ENCODE measurements around the gene PON3.

The PON3 gene

GRCh38 chr7:95338832-95339231, 57.3 kb downstream of the PON3 start:
- DNase-seq = no peak

DNA sequence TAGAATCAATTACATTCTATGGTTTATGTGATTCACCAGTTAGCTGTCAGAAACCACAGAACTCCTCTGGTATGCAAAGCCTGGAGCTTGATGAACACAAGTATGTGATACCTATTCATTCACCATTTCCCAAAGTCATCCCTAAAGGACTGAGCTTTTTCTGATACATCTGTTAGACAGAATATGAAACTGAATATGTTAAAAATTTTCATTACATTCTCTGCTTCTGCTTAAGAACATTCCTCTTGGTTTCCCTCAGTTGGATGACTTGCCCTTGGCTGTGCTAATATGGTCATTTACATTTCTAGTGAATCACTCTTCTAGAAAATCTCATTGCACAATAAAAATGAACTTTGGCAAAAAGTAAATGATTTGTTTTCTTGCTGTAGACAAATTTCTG, 61.1 kb downstream of the PON3 start:
- no peak for DNase-seq

- DNase-seq = no peak
These were observed 61.7 kb downstream of the PON3 start for GRCh38 chr7:95334447-95334846.

- no peak for DNase-seq
These were observed 65.2 kb downstream of the PON3 start for GRCh38 chr7:95330961-95331337.

GRCh38 chr7:95330204-95330960, 65.8 kb downstream of the PON3 start:
- DNase-seq = no peak

DNA sequence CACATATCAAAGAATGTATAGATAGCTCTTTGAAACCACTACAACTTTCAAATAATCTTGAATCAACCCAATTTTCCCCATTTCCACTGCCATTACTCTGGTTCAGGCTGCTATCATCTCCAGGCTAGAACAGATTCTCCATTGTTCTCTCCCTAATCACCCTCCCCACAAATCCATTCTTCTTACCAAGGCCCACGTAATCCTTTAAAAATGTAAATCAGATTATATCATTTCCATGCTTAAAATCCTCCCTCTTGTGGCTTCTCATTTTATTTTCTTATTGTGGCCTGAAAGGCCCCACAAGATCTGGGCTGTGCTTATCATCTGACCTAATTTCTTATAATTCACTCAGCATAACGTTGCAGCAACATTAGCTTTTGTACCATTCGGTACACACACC, 68.8 kb downstream of the PON3 start:
- DNase-seq = no peak

- no peak for DNase-seq
These were observed 71.7 kb downstream of the PON3 start, which contains the start of gene PON1 for GRCh38 chr7:95324431-95324830. Gene PON1 (minus strand): TSS chr7:95324532. CDS start chr7:95324475, 57 bp downstream.

- DNase-seq = no peak
These were observed 72.6 kb downstream of the PON3 start for GRCh38 chr7:95323410-95324129.

- no peak for DNase-seq
These were observed 73.3 kb downstream of the PON3 start for GRCh38 chr7:95322854-95323253.

DNA sequence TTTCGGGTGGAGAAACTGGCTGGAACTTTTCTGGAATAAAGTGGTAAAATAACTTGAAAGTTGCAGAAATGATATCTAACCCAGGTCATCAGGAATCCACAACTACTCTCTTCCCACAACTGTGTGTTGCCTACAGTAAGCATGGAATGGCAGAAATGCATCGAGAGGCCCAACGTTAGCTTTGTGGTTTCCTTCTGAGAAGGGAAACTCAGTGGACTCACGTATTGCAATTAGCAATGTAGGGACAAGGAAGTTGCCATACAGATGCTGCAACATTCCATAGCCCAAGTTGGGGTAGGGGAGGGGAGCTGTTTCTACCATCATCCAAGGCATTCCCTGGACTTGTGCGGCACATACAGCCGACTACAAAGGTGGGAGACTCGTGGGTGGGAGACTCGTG, 73.8 kb downstream of the PON3 start:
- no peak for DNase-seq

- no peak for DNase-seq
These were observed 74.5 kb downstream of the PON3 start for GRCh38 chr7:95321720-95322119.

- no peak for DNase-seq
These were observed 75.5 kb downstream of the PON3 start for GRCh38 chr7:95320651-95321050.

DNA sequence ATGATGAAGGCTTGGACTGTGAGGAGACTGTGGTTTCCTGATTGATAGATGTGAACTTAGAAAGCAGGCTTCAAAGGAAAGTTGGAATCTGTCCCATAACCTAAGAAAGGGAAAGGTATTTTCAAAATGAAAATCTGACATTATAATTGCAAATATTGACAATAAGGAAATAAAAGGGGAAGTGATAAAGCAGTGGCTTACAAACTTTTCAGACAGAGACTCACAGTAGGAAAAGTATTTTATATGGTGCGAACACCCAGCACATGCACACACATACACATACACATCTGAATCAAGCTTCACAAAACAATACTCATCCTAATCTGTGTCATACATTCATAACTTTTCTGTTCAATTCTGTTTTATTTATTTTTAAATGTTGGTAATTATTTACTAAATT, 76.6 kb downstream of the PON3 start:
- DNase-seq = no peak

- no peak for DNase-seq
These were observed 77.6 kb downstream of the PON3 start for GRCh38 chr7:95318501-95319100.

GRCh38 chr7:95317966-95318365, 78.2 kb downstream of the PON3 start:
- DNase-seq = no peak

GRCh38 chr7:95317546-95317945, 78.6 kb downstream of the PON3 start:
- DNase-seq = no peak

- DNase-seq = no peak
These were observed 79.6 kb downstream of the PON3 start for GRCh38 chr7:95316588-95316987.

DNA sequence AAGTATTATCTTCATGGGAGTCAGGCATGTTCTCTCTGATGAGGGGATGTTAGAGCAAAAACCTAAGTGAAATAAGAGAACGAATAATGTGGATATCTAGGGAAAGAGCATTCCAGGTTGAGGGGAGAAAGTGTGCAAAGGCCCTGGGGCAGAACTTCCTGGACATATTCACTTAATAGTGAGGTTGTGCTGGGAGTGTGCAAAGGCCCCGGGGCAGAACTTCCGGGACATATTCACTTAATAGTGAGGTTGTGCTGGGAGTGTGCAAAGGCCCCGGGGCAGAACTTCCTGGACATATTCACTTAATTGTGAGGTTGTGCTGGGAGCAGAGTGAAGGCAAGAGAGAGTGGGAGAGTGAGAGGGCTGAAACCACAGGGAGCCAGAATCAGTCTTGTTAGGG, 83.6 kb downstream of the PON3 start:
- DNase-seq = no peak

DNA sequence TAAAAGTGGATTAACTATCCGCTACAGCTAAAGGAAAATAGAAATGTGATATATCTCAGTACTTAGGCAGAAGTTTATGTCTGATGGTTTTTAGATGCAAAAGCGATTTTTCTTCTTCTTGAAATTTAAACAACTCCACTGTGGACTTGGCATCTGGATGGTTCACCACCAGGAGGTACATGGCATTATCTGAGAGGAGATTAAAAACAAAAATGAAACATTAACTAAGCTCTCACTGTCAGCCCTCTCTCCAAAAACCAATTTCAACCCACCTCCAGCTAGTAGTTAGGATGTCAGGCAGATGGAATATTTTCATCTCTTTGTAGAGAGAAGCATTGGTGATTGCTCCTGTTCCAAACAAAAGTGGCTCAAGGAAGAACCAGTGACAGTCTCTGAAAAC, 84.8 kb downstream of the PON3 start:
- no peak for DNase-seq

DNA sequence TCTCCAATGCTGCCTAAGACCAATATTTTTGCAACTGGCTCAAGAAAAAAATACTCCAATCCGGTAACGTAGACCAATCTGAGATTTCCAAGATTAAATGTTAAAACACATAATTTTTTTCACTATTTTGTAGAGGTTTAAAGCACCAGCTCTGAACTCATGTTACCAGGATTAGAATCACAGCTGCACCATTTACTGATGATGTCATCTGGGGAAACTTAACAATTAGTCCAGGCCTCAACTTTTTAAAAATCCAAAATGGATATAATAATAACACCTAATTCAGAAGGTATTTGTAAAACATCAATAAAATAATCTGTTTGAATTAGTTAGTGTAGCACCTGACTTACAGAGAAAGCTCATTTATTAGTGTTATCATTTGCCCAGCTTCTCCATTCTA, 86.2 kb downstream of the PON3 start:
- no peak for DNase-seq
